ENCODE results near the gene ZNF331. TPM values are rescaled to one million over a fixed set of nuclear protein-coding genes. Genes with fewer than 3 reads are reported as not detected.

ZNF331 gene
- total RNA-seq, 1 experiment from 2014 or later, result 9.4 TPM

GRCh38 chr19:53518121-53518520, 19.8 kb upstream of the ZNF331 start:
- CTCF ChIA-PET, result no interaction called here
- TF ChIP-seq, protein P1, sequence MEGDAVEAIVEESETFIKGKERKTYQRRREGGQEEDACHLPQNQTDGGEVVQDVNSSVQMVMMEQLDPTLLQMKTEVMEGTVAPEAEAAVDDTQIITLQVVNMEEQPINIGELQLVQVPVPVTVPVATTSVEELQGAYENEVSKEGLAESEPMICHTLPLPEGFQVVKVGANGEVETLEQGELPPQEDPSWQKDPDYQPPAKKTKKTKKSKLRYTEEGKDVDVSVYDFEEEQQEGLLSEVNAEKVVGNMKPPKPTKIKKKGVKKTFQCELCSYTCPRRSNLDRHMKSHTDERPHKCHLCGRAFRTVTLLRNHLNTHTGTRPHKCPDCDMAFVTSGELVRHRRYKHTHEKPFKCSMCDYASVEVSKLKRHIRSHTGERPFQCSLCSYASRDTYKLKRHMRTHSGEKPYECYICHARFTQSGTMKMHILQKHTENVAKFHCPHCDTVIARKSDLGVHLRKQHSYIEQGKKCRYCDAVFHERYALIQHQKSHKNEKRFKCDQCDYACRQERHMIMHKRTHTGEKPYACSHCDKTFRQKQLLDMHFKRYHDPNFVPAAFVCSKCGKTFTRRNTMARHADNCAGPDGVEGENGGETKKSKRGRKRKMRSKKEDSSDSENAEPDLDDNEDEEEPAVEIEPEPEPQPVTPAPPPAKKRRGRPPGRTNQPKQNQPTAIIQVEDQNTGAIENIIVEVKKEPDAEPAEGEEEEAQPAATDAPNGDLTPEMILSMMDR (IDR thresholded peaks at IDR 0.05; ENCODE audit: unreplicated experiment), result no peak
- Mint-ChIP-seq H3K9me3 (ENCODE audit: low read depth, unreplicated experiment) (peaks cover 20% of the 10 kb centered on the region), H3K4me1 (ENCODE audit: low read depth, unreplicated experiment) (peaks cover 8% of the 10 kb centered on the region), H3K27ac (ENCODE audit: unreplicated experiment) (no peak overlapping the region), H3K27me3 (ENCODE audit: unreplicated experiment) (no peaks in the 10 kb centered on the region), H3K4me3 (ENCODE audit: low read depth, unreplicated experiment) (no peak overlapping the region), H3K36me3 (ENCODE audit: insufficient read depth, unreplicated experiment) (peaks cover 14% of the 10 kb centered on the region)
- no peak for DNase-seq
- BruUV-seq (replicated peaks), result no TSS peak
- intact Hi-C loops (cut with micrococcal nuclease; ENCODE audit: unreplicated experiment), result no loop called here

- peaks cover 8% of the 10 kb centered on the region for H3K4me1 Mint-ChIP-seq (ENCODE audit: low read depth, unreplicated experiment)
- BruUV-seq (replicated peaks), result no TSS peak
- intact Hi-C loops (cut with micrococcal nuclease; ENCODE audit: unreplicated experiment), result no loop called here
Observed at GRCh38 chr19:53518716-53519115, 19.2 kb upstream of the ZNF331 start.

GRCh38 chr19:53519446-53519845, 18.5 kb upstream of the ZNF331 start:
- peaks cover 8% of the 10 kb centered on the region for H3K4me1 Mint-ChIP-seq (ENCODE audit: low read depth, unreplicated experiment)
- no peak overlapping the region for H3K27ac Mint-ChIP-seq (ENCODE audit: unreplicated experiment)
- CTCF ChIA-PET, result interaction anchor here (0.6 kb wide), 1 partner anchor 1480 kb away, joined by 3 read pairs; no protein-coding TSS in a partner anchor
- no peak for DNase-seq
- intact Hi-C loops (cut with micrococcal nuclease; ENCODE audit: unreplicated experiment), result no loop called here
- no peak overlapping the region for H3K4me3 Mint-ChIP-seq (ENCODE audit: low read depth, unreplicated experiment)
- H3K9me3 Mint-ChIP-seq (ENCODE audit: low read depth, unreplicated experiment), result peaks cover 27% of the 10 kb centered on the region
- TF ChIP-seq, protein P1 (IDR thresholded peaks at IDR 0.05; ENCODE audit: unreplicated experiment), result no peak
- peaks cover 14% of the 10 kb centered on the region for H3K36me3 Mint-ChIP-seq (ENCODE audit: insufficient read depth, unreplicated experiment)
- BruUV-seq (replicated peaks), result no TSS peak
- H3K27me3 Mint-ChIP-seq (ENCODE audit: unreplicated experiment), result no peaks in the 10 kb centered on the region

More at GRCh38 chr19:53518716-53519115, 19.2 kb upstream of the ZNF331 start:
- H3K4me3 Mint-ChIP-seq (ENCODE audit: low read depth, unreplicated experiment), result no peak overlapping the region
- H3K27ac Mint-ChIP-seq (ENCODE audit: unreplicated experiment), result no peak overlapping the region
- CTCF ChIA-PET, result no interaction called here
- H3K9me3 Mint-ChIP-seq (ENCODE audit: low read depth, unreplicated experiment), result peaks cover 25% of the 10 kb centered on the region
- peaks cover 14% of the 10 kb centered on the region for H3K36me3 Mint-ChIP-seq (ENCODE audit: insufficient read depth, unreplicated experiment)
- no peaks in the 10 kb centered on the region for H3K27me3 Mint-ChIP-seq (ENCODE audit: unreplicated experiment)
- DNase-seq, result no peak
- TF ChIP-seq, protein P1 (IDR thresholded peaks at IDR 0.05; ENCODE audit: unreplicated experiment), result no peak

GRCh38 chr19:53520163-53520546, 17.8 kb upstream of the ZNF331 start:
- no TSS peak for BruUV-seq (replicated peaks)
- no peak overlapping the region for H3K27ac Mint-ChIP-seq (ENCODE audit: unreplicated experiment)

More at GRCh38 chr19:53520163-53520546, 17.8 kb upstream of the ZNF331 start:
- no peak for DNase-seq
- TF ChIP-seq, protein P1 (IDR thresholded peaks at IDR 0.05; ENCODE audit: unreplicated experiment), result no peak
- intact Hi-C loops (cut with micrococcal nuclease; ENCODE audit: unreplicated experiment), result no loop called here
- Mint-ChIP-seq H3K4me3 (ENCODE audit: low read depth, unreplicated experiment) (peak overlapping the region; percentile 83), H3K9me3 (ENCODE audit: low read depth, unreplicated experiment) (peaks cover 26% of the 10 kb centered on the region), H3K4me1 (ENCODE audit: low read depth, unreplicated experiment) (peaks cover 8% of the 10 kb centered on the region), H3K36me3 (ENCODE audit: insufficient read depth, unreplicated experiment) (peaks cover 14% of the 10 kb centered on the region), H3K27me3 (ENCODE audit: unreplicated experiment) (no peaks in the 10 kb centered on the region)
- CTCF ChIA-PET, result interaction anchor here (0.6 kb wide), 1 partner anchor 43 kb away, joined by 3 read pairs; no protein-coding TSS in a partner anchor

Data from Calu3 (cell line).